Sigmoid colon (tissue), 7 donors: ENCODE measurements around the gene MACROD2. TPM values are rescaled to one million over a fixed set of nuclear protein-coding genes. Genes with fewer than 3 reads are reported as not detected.

Experiments
- DNase-seq: peaks from one replicate; pipeline ENCODE4 v3.0.0-alpha.2; 2019
- H3K27ac ChIP-seq, 4 donors: fragments of 200-600 bp; sonication (generic); one replicate each; pipeline ENCODE4 v1.5.1; 2016 to 2019; ENCODE audit warnings: mild to moderate bottlenecking in 1 of 4
- H3K27me3 ChIP-seq, 3 donors: fragments of 200-600 bp; sonication (generic); one replicate each; pipeline ENCODE4 v1.5.1; 2019; ENCODE audit warnings: mild to moderate bottlenecking in 1 of 3
- H3K36me3 ChIP-seq, 4 donors: fragments of 200-600 bp; sonication (generic); one replicate each; pipeline ENCODE4 v1.5.1; 2016 to 2019
- H3K4me1 ChIP-seq, 4 donors: fragments of 200-600 bp; sonication (generic); one replicate each; pipeline ENCODE4 v1.5.1; 2017 to 2019
- H3K4me3 ChIP-seq, 4 donors: fragments of 200-600 bp; sonication (generic); one replicate each; pipeline ENCODE4 v1.5.1; 2017 to 2019; ENCODE audit warnings: mild to moderate bottlenecking in 2 of 4, moderate library complexity in 1 of 4
- H3K9me3 ChIP-seq, 4 donors: fragments of 200-600 bp in 3 of 4; sonication (generic) in 3 of 4; one replicate each; pipeline versions ENCODE4 v1.5.1 to v1.6.1; 2013 to 2019
- CTCF ChIP-seq, 4 experiments: fragments of 450-650 bp in 3 of 4; fragments of 200-600 bp in 1 of 4; IDR thresholded peaks; one replicate each; pipeline ENCODE4 v1.5.1; 2016 to 2019; ENCODE audit warnings: antibody characterized with exemption in 4 of 4, mild to moderate bottlenecking in 3 of 4, moderate library complexity in 2 of 4
- EP300 ChIP-seq, 4 donors: sonication (generic); formaldehyde crosslinking; IDR thresholded peaks; one replicate each; pipeline ENCODE4 v1.6.1; 2017; ENCODE audit warnings: antibody characterized with exemption in 4 of 4
- POLR2A ChIP-seq, 2 donors: fragments of 450-650 bp; IDR thresholded peaks; one replicate each; pipeline ENCODE4 v1.6.1; 2016; ENCODE audit warnings: antibody characterized with exemption in 2 of 2, mild to moderate bottlenecking in 2 of 2, moderate library complexity in 2 of 2
- POLR2AphosphoS5 ChIP-seq, 4 donors: sonication (generic); formaldehyde crosslinking; IDR thresholded peaks; one replicate each; pipeline ENCODE4 v1.6.1; 2017; ENCODE audit warnings: antibody characterized with exemption in 4 of 4
- WGBS, 2 donors: extraction: QIAGEN DNeasy Blood & Tissue Kit; methylation state at CpG; one replicate each; pipeline ENCODE4 v1.1.7; 2013; 5-methylcytosine and 5-hydroxymethylcytosine counted together
- intact Hi-C: fragments of 100-400 bp; cut with DNase I; formaldehyde crosslinking; loops from one replicate; pipeline ENCODE4 v1.15.1; 2023
- polyA plus RNA-seq, 3 donors: library from polyadenylated mRNA; stranded (reverse); fragments of 200-250 nt; gene quantifications; one replicate each; pipeline ENCODE4 v1.2.3, GENCODE V29; 2013
- total RNA-seq, 4 donors: library from RNA; depleted of rRNA; stranded (reverse); fragments of >200 nt; gene quantifications; one replicate each; pipeline ENCODE4 v1.1.0, GENCODE V29; 2016
- donor health status: healthy with polysubstance abuse.
- donor health status: Bipolar disorder and iron deficiency.
- donor health status: healthy.

The MACROD2 gene
- total and polyA plus RNA-seq, 7 donors: 1.2 to 22.4 (median 5.8) TPM

- 60 to 66% methylated on average over 1 of the region's 1 CpG for WGBS, 2 donors
- H3K27ac ChIP-seq: no peak overlapping the region
- peaks cover 0 to 9% (median 0%) of the 10 kb centered on the region in 4 donors for H3K4me1 ChIP-seq
- H3K4me3 ChIP-seq: no peak overlapping the region
- no peak for DNase-seq
- no peaks in the 10 kb centered on the region for H3K27me3 ChIP-seq
- H3K36me3 ChIP-seq: no peaks in the 10 kb centered on the region
- peaks cover 0 to 8% (median 0%) of the 10 kb centered on the region in 4 donors for H3K9me3 ChIP-seq
- intact Hi-C loops: no loop called here
- no peak for TF ChIP-seq POLR2A (IDR thresholded peaks at IDR 0.05)
- no peak for TF ChIP-seq CTCF (IDR thresholded peaks at IDR 0.05)
- no peak for TF ChIP-seq POLR2AphosphoS5 (IDR thresholded peaks at IDR 0.05)
- no peak for TF ChIP-seq EP300 (IDR thresholded peaks at IDR 0.05)
Observed at GRCh38 chr20:16081421-16081820, 2086.1 kb downstream of the MACROD2 start.

GRCh38 chr20:16082051-16082550, 2086.8 kb downstream of the MACROD2 start:
- Histone ChIP-seq H3K4me3 (no peak overlapping the region), H3K27me3 (no peaks in the 10 kb centered on the region), H3K9me3 (peaks cover 0 to 8% (median 0%) of the 10 kb centered on the region in 4 donors), H3K4me1 (peaks cover 0 to 9% (median 0%) of the 10 kb centered on the region in 4 donors), H3K27ac (no peak overlapping the region), H3K36me3 (no peaks in the 10 kb centered on the region)
- DNase-seq: no peak
- no peak for TF ChIP-seq POLR2AphosphoS5 (IDR thresholded peaks at IDR 0.05)
- TF ChIP-seq POLR2A (IDR thresholded peaks at IDR 0.05): no peak
- TF ChIP-seq EP300 (IDR thresholded peaks at IDR 0.05): no peak
- no peak for TF ChIP-seq CTCF (IDR thresholded peaks at IDR 0.05)
- intact Hi-C loops: no loop called here
- whole genome bisulfite sequencing, 2 donors: 75 to 94% methylated on average over 2 of the region's 2 CpGs

GRCh38 chr20:16083639-16084280, 2088.4 kb downstream of the MACROD2 start:
- DNase-seq: no peak
- no peak for TF ChIP-seq POLR2A (IDR thresholded peaks at IDR 0.05)
- no peak for TF ChIP-seq CTCF (IDR thresholded peaks at IDR 0.05)
- TF ChIP-seq EP300 (IDR thresholded peaks at IDR 0.05): no peak
- TF ChIP-seq POLR2AphosphoS5 (IDR thresholded peaks at IDR 0.05): no peak
- Histone ChIP-seq H3K9me3 (peaks cover 0 to 8% (median 0%) of the 10 kb centered on the region in 4 donors), H3K36me3 (no peaks in the 10 kb centered on the region), H3K4me3 (no peak overlapping the region), H3K27ac (no peak overlapping the region), H3K27me3 (no peaks in the 10 kb centered on the region), H3K4me1 (peaks cover 0 to 9% (median 0%) of the 10 kb centered on the region in 4 donors)
- intact Hi-C loops: no loop called here

- intact Hi-C loops: no loop called here
- TF ChIP-seq POLR2AphosphoS5 (IDR thresholded peaks at IDR 0.05): no peak
- TF ChIP-seq EP300 (IDR thresholded peaks at IDR 0.05): no peak
- TF ChIP-seq POLR2A (IDR thresholded peaks at IDR 0.05): no peak
- H3K9me3 ChIP-seq: peaks cover 0 to 4% (median 0%) of the 10 kb centered on the region in 4 donors
- no peaks in the 10 kb centered on the region for H3K27me3 ChIP-seq
- no peak overlapping the region for H3K4me3 ChIP-seq
- no peaks in the 10 kb centered on the region for H3K4me1 ChIP-seq
- WGBS, 2 donors: 54 to 73% methylated on average over 2 of the region's 2 CpGs
- H3K36me3 ChIP-seq: no peaks in the 10 kb centered on the region
- DNase-seq: no peak
- no peak overlapping the region for H3K27ac ChIP-seq
Observed at GRCh38 chr20:16095226-16095625, 2099.9 kb downstream of the MACROD2 start.

GRCh38 chr20:16096756-16097326, 2101.5 kb downstream of the MACROD2 start:
- H3K9me3 ChIP-seq: no peaks in the 10 kb centered on the region
- intact Hi-C loops: no loop called here
- no peak for TF ChIP-seq EP300 (IDR thresholded peaks at IDR 0.05)
- TF ChIP-seq CTCF (IDR thresholded peaks at IDR 0.05): no peak
- no peak for TF ChIP-seq POLR2A (IDR thresholded peaks at IDR 0.05)
- no peak for TF ChIP-seq POLR2AphosphoS5 (IDR thresholded peaks at IDR 0.05)
- DNase-seq: no peak
- H3K27ac ChIP-seq: no peak overlapping the region
- H3K36me3 ChIP-seq: no peaks in the 10 kb centered on the region
- no peaks in the 10 kb centered on the region for H3K4me1 ChIP-seq
- H3K4me3 ChIP-seq: no peak overlapping the region
- 60 to 86% methylated on average over 4 of the region's 4 CpGs for WGBS, 2 donors
- H3K27me3 ChIP-seq: no peaks in the 10 kb centered on the region
